Vagina (tissue), 2 donors: Measurements from ENCODE around the gene MAN1C1.

Experiments used
- POLR2AphosphoS5 ChIP-seq, 2 donors: sonication (generic); formaldehyde crosslinking; IDR thresholded peaks; one replicate each; pipeline ENCODE4 v1.9.0; 2017; ENCODE audit warnings: antibody characterized with exemption in 2 of 2, mild to moderate bottlenecking in 2 of 2, low read depth in 1 of 2; ENCODE audit not compliant: insufficient read depth in 1 of 2
- TF ChIP-seq, protein P1 (sequence below), 3 experiments: fragments of 450-650 bp in 2 of 3; fragments of 200-600 bp in 1 of 3; sonication (generic) in 1 of 3; IDR thresholded peaks; one replicate each; pipeline ENCODE4 v1.5.1; 2017 to 2019; ENCODE audit warnings: antibody characterized with exemption in 3 of 3, mild to moderate bottlenecking in 2 of 3, moderate library complexity in 2 of 3

DNA sequence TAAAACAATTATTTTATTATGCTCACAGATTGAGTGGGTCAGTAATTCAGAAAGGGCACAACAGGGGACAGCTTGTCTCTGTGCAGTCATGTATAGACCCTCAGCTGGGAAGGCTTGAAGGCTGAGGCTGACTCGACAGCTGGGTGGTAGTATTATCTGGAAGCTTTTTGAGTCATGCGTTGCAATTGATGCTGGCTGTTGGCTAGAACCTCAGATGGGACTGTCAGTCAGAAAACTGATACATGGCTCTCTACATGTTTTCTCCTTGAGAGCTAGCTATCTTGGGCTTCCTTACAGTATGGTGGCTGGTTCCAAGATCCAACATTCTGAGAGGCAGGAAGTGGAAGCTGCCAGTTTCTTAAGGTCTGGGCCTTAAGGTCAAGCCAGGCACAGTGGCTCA is 121.9 kb downstream of the MAN1C1 start:
- TF ChIP-seq, protein P1, sequence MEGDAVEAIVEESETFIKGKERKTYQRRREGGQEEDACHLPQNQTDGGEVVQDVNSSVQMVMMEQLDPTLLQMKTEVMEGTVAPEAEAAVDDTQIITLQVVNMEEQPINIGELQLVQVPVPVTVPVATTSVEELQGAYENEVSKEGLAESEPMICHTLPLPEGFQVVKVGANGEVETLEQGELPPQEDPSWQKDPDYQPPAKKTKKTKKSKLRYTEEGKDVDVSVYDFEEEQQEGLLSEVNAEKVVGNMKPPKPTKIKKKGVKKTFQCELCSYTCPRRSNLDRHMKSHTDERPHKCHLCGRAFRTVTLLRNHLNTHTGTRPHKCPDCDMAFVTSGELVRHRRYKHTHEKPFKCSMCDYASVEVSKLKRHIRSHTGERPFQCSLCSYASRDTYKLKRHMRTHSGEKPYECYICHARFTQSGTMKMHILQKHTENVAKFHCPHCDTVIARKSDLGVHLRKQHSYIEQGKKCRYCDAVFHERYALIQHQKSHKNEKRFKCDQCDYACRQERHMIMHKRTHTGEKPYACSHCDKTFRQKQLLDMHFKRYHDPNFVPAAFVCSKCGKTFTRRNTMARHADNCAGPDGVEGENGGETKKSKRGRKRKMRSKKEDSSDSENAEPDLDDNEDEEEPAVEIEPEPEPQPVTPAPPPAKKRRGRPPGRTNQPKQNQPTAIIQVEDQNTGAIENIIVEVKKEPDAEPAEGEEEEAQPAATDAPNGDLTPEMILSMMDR (IDR thresholded peaks at IDR 0.05), result no peak
- no peak for TF ChIP-seq POLR2AphosphoS5 (IDR thresholded peaks at IDR 0.05; ENCODE audit: insufficient read depth in 1 of 2, low read depth in 1 of 2)
